Stimulated activated naive CD8-positive, alpha-beta T cell treated with anti-CD3 and anti-CD28 coated beads, Interleukin-15, amount 100 ng/mL, for 72 hours (primary cell): ENCODE results near the gene JAK1.

Source experiments
- ATAC-seq: fragments of 150-1000 bp; cut with Tn5 transposase; 2 replicates; pipeline ENCODE4 v1.10.0; 2021; ENCODE audit warnings: mild to moderate bottlenecking, moderate library complexity
- DNase-seq, 2 donors: peaks; one replicate each; pipeline ENCODE4 v3.0.0; 2021 to 2022
- H3K27ac Mint-ChIP-seq, 2 donors: one replicate each; pipeline ENCODE4 v1.8.0; 2022; ENCODE audit warnings: mild to moderate bottlenecking in 2 of 2, mixed read lengths in 2 of 2, moderate library complexity in 2 of 2
- H3K27me3 Mint-ChIP-seq: one replicate; pipeline ENCODE4 v1.8.0; 2022; ENCODE audit warnings: mixed read lengths
- H3K4me1 Mint-ChIP-seq: one replicate; pipeline ENCODE4 v1.8.0; 2022; ENCODE audit warnings: mild to moderate bottlenecking, mixed read lengths
- H3K4me3 Mint-ChIP-seq, 2 donors: one replicate each; pipeline ENCODE4 v1.8.0; 2022; ENCODE audit warnings: mild to moderate bottlenecking in 2 of 2, mixed read lengths in 2 of 2, moderate library complexity in 1 of 2
- H3K9me3 Mint-ChIP-seq, 2 donors: one replicate each; pipeline ENCODE4 v1.8.0; 2022; ENCODE audit warnings: mixed read lengths in 2 of 2

Gene JAK1

DNA sequence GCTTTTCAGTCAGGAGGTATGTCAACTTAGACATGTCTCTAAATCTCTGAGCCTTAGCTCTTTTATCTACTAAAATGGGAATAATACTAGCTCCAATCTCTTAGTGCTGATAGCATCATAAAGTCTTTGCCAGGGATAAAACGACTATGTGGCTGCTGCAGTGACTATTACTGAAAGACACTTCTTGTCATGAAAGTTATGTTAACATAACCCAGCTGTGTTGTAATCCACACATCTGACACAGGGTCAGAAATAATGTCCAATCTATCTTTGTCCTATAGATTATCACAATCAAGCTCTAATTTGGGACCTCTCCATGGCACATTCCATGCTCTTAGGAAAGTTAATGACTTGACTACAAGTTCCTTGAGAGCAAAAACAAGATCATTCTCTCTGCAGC is 62.8 kb downstream of the JAK1 start:
- DNase-seq (no peak), ATAC-seq (no peak)
- Mint-ChIP-seq H3K4me3 (no peak overlapping the region), H3K27me3 (no peaks in the 10 kb centered on the region), H3K9me3 (no peaks in the 10 kb centered on the region), H3K4me1 (peaks cover 84% of the 10 kb centered on the region), H3K27ac (no peak overlapping the region)

GRCh38 chr1:64901663-64902062 is 64.7 kb downstream of the JAK1 start:
- H3K9me3 Mint-ChIP-seq: no peaks in the 10 kb centered on the region
- no peak overlapping the region for H3K4me3 Mint-ChIP-seq
- ATAC-seq (no peak), DNase-seq (no peak)
- H3K27ac Mint-ChIP-seq: no peak overlapping the region
- H3K4me1 Mint-ChIP-seq: peaks cover 83% of the 10 kb centered on the region
- H3K27me3 Mint-ChIP-seq: no peaks in the 10 kb centered on the region

DNA sequence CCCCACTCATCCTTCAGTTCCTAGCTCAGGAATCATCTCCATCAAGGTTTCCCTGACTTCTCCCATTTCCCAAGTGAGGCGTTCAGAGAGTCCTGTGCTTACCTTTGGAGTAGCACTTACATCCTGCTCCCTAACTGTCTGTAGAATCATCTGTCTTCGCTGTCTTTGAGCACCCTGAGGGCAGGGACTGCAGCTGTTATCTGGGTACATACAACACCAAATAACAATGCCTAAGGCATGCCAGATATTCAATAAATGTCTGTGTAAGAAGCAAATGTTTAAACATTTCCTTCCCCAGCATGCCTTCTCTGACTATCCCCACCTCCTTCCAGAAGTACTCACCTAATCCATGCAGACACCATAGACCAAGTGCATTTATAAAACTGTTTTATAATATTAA is 65.4 kb downstream of the JAK1 start:
- H3K9me3 Mint-ChIP-seq: no peaks in the 10 kb centered on the region
- H3K4me1 Mint-ChIP-seq: peaks cover 83% of the 10 kb centered on the region
- ATAC-seq (no peak), DNase-seq (no peak)
- no peak overlapping the region for H3K27ac Mint-ChIP-seq
- no peaks in the 10 kb centered on the region for H3K27me3 Mint-ChIP-seq
- H3K4me3 Mint-ChIP-seq: no peak overlapping the region

DNA sequence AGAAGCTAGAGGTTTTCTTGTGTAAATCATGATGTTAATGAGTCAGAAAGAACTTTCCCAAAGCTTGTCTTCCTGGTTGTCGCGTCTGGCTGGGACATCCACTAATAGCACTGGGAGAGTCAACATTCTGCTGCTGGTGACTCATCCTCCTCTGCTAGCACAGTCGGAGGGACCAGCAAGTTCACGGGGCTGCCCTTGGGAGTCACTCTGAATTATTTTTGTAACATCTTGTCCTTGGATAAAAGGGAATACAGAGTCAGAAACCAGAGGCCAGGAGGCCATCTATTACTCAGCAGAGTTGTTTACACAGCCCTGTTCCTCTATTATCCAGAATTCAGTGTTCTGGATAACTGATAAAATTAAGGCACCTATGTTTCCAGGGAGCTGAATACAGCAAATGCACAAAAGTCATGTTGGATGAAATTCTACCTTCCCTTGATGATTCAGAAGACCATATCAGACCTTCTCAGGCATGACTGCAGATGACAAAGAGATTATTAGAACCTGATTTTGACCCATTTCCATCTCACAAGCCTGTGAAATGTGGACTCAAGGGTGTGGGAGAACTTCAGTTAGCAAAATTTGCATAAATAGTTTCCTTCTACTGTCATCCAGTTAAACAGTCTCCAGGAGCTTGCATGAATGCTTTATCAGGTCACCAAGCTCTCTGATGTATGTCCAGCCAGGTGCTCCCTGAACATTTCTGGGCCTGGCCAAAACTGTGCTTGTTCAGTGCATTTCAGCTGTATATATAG is 68.1 kb downstream of the JAK1 start:
- no peak overlapping the region for H3K4me3 Mint-ChIP-seq

DNA sequence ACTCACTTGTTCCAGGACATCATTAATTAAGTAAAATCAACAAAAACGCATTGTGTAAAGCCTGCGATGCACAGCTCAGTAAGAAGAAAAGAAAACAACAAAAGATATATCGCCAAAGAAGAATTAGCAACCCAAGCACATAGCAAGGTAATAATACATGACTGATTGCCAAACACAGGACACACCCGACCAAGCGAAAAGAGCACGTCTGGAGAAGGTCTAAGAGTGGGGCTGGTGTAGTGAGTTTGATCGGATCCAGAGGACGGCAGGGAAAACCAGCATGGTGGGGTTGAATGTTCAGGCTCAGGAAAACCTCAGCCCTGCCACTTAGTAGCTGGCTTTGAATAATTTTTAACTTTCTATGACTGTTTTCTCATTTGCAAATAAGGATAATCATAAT is 69.8 kb downstream of the JAK1 start:
- ATAC-seq (no peak), DNase-seq (no peak)
- Mint-ChIP-seq H3K9me3 (no peaks in the 10 kb centered on the region), H3K4me3 (no peak overlapping the region), H3K27me3 (no peaks in the 10 kb centered on the region), H3K27ac (no peak overlapping the region), H3K4me1 (peaks cover 94% of the 10 kb centered on the region)

More for the DNA sequence above, 68.1 kb downstream of the JAK1 start:
- Mint-ChIP-seq H3K4me1 (peaks cover 88% of the 10 kb centered on the region), H3K27me3 (no peaks in the 10 kb centered on the region), H3K9me3 (no peaks in the 10 kb centered on the region), H3K27ac (no peak overlapping the region)
- ATAC-seq (peak; percentile 61), DNase-seq (peak in 1 of 2 donors; percentile 19)

DNA sequence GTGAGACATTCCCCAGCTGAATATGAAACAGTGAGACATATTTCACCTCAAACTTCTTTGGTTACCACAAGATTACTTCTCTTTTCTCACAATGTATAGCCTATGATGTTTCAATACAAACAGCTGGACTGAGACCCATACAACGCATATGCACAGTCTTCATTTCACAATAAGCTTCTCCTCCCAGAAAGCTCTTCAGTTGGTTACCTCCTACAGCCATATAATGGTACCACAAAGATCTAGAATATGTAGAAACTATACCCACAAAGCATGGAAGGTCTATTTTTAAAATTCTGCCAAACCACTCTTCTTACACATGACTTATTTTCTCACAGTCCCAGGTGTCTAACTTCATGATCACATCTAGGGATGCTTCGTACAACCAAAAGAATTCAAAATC is 70.8 kb downstream of the JAK1 start:
- peak; percentile 86 for ATAC-seq
- Mint-ChIP-seq H3K9me3 (no peaks in the 10 kb centered on the region), H3K27ac (no peak overlapping the region), H3K4me3 (peak overlapping the region; percentile 18 to 51), H3K4me1 (peaks cover 99% of the 10 kb centered on the region), H3K27me3 (no peaks in the 10 kb centered on the region)
- no peak for DNase-seq

DNA sequence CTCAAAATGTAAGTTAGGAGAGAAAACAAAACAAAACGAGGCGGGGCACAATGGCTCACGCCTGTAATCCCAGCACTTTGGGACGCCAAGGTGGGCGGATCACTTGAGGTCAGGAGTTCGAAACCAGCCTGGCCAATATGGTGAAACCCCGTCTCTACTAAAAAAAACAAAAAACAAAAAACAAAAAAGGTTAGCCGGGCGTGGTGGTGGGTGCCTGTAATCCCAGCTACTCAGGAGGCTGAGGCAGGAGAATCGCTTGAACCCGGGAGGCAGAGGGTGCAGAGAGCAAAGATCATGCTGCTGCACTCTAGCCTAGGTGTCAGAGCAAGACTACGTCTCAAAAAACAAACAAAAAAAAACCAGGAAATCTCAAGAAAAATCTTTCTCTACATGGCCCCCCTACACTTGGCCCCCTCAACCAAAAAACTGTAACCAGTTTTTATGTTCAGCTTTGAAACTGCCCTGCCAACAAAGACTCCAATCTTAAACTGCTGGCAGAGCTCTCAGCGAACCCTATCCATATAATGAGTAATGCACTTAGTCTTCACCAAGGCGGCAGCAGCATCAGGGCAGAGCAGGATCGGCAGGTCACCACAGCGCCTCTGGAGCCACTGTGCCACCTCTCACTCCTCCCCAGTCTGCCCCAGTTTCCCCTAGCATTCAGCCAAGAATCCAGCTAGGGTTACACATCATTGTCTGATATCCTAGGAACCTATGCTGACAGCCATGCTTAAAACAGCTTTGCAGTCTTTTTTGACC is 71.7 kb downstream of the JAK1 start:
- ATAC-seq: no peak
- Mint-ChIP-seq H3K9me3 (no peaks in the 10 kb centered on the region), H3K4me3 (peak overlapping the region in 1 of 2 donors; percentile 44), H3K27me3 (no peaks in the 10 kb centered on the region), H3K4me1 (peaks cover 99% of the 10 kb centered on the region), H3K27ac (peak overlapping the region; percentile 8 to 36)
- DNase-seq: no peak

DNA sequence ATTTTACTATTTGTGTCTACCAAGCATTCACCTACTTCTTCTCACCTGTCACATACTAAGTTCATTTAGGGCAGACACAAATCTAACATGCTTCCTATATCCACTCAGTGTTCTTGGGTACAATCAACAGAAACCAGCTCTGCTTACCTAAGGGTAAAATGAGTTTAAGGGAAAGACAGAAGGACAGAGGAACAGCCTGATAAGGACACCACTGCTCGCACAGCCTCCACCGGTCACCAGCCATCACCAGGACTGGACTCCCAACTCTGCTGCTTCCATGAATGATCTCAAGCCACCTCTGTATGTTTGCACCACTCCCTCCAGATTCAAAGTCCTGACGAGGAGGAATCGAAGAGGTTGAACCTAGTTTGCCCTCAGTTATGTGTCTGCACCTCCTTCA is 72.4 kb downstream of the JAK1 start:
- no peaks in the 10 kb centered on the region for H3K27me3 Mint-ChIP-seq
- DNase-seq (no peak), ATAC-seq (no peak)
- H3K27ac Mint-ChIP-seq: peak overlapping the region in 1 of 2 donors; percentile 8
- peak overlapping the region in 1 of 2 donors; percentile 3 for H3K4me3 Mint-ChIP-seq
- peaks cover 99% of the 10 kb centered on the region for H3K4me1 Mint-ChIP-seq
- H3K9me3 Mint-ChIP-seq: no peaks in the 10 kb centered on the region

- no peaks in the 10 kb centered on the region for H3K27me3 Mint-ChIP-seq
- no peaks in the 10 kb centered on the region for H3K9me3 Mint-ChIP-seq
- DNase-seq (no peak), ATAC-seq (no peak)
- peak overlapping the region; percentile 39 to 49 for H3K4me3 Mint-ChIP-seq
- peak overlapping the region; percentile 66 to 80 for H3K27ac Mint-ChIP-seq
- peaks cover 99% of the 10 kb centered on the region for H3K4me1 Mint-ChIP-seq
Observed at GRCh38 chr1:64892576-64893573, 73.5 kb downstream of the JAK1 start.

GRCh38 chr1:64891448-64891825 is 74.9 kb downstream of the JAK1 start:
- ATAC-seq (peak; percentile 88), DNase-seq (peak; percentile 10 to 57)
- Mint-ChIP-seq H3K9me3 (no peaks in the 10 kb centered on the region), H3K27ac (peak overlapping the region in 1 of 2 donors; percentile 35), H3K27me3 (no peaks in the 10 kb centered on the region), H3K4me3 (peak overlapping the region; percentile 46 to 55), H3K4me1 (peaks cover 99% of the 10 kb centered on the region)

DNA sequence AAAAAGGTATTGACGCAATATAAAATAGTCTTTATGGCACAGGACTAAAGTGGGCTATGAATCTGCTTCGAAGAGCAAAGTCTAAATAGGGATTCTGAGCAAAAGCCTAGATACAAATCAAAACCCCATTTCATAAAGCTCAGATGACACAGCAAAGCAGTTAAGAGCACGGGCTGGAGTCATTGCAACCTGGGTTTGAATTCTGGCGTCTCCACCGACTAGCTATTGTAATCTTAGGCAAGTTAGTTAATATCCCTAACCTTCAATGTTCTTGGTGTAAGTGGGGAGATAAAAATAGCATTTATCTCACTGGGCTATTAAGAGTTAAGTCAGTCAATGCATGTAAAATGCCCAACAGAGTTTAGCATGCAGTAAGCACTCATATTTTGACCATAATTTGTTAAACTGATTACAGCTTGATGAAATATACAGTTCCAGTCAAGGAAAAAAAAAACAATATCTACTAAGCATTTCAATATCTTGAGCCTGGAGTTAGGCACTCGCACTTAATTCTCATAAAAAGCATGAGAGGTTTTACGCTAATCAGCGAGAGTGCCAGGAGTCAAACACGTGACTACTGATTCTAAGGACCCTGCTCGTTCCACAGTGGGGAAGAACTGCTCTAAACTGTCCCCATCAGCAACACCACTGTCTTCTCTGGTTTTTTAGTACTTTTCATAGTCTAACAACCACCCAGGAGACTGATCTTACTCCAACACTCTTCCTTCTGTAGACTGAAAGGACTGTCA is 75.5 kb downstream of the JAK1 start:
- Mint-ChIP-seq H3K4me3 (peak overlapping the region; percentile 46 to 55), H3K4me1 (peaks cover 98% of the 10 kb centered on the region), H3K27me3 (no peaks in the 10 kb centered on the region), H3K9me3 (no peaks in the 10 kb centered on the region), H3K27ac (no peak overlapping the region)
- no peak for ATAC-seq
- no peak for DNase-seq

GRCh38 chr1:64887689-64888217 is 78.6 kb downstream of the JAK1 start:
- no peak for ATAC-seq
- Mint-ChIP-seq H3K9me3 (no peaks in the 10 kb centered on the region), H3K4me3 (no peak overlapping the region), H3K4me1 (peaks cover 81% of the 10 kb centered on the region), H3K27ac (no peak overlapping the region), H3K27me3 (no peaks in the 10 kb centered on the region)
- DNase-seq: no peak

GRCh38 chr1:64886877-64887276 is 79.5 kb downstream of the JAK1 start:
- ATAC-seq (no peak), DNase-seq (no peak)
- Mint-ChIP-seq H3K4me1 (peaks cover 81% of the 10 kb centered on the region), H3K9me3 (no peaks in the 10 kb centered on the region), H3K27me3 (no peaks in the 10 kb centered on the region), H3K27ac (no peak overlapping the region), H3K4me3 (no peak overlapping the region)

DNA sequence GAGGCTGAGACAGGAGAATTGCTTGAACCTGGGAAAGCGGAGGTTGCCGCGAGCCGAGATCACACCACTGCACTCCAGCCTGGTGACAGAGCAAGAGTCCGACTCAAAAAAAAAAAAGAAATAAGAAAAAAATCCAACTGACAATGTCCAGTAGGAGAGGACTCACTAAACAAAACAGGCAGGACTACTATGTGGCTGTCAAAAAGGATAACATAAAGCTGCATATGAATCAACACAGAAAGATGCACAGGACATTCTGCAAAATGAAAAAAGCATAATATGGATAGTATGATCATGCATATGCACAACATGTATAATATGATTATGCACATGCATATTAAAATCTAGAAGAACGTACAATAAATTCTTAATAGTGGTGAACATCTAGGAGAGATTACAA is 80.7 kb downstream of the JAK1 start:
- Mint-ChIP-seq H3K9me3 (no peaks in the 10 kb centered on the region), H3K27ac (no peak overlapping the region), H3K4me3 (no peak overlapping the region), H3K4me1 (peaks cover 77% of the 10 kb centered on the region), H3K27me3 (no peaks in the 10 kb centered on the region)
- ATAC-seq (no peak), DNase-seq (no peak)
